ENCODE data around the gene FKBP15.

Gene FKBP15

DNA sequence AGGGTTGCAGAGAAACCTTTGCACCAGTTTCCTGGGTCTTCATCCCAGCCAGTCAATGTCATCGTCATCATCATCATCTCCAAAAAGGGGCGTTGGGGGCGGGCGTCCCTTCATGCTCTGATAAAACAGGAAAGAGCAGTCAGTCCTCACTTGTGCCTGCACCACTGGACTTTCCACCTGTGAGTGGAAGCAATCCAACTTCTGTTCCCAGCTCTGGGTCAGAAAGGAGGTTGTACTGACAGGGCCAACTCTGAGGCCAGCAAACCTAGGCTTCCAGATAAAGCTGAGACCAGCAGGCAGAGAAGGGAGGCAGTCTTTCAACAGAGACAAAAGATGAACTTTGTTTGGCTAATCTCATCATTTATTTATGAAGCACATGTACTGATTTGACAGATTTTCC is 55.0 kb downstream of the FKBP15 start:
- Histone ChIP-seq H3K4me1 (ENCODE audit: control insufficient read depth, insufficient read depth, low read length, poor library complexity, severe bottlenecking) (no peaks in the 10 kb centered on the region), H3K4me3 (ENCODE audit: insufficient read depth, low read depth, low read length, poor library complexity, severe bottlenecking) (no peak overlapping the region), H3K36me3 (ENCODE audit: control insufficient read depth, insufficient read depth, low read length) (peaks cover 80% of the 10 kb centered on the region), H3K9me3 (ENCODE audit: control insufficient read depth, low read length) (no peaks in the 10 kb centered on the region), H3K27ac (ENCODE audit: insufficient read depth, low read length, poor library complexity, severe bottlenecking) (no peak overlapping the region), H3K27me3 (replicated peaks; ENCODE audit: control insufficient read depth, insufficient read depth, low read length, poor library complexity, severe bottlenecking) (no peaks in the 10 kb centered on the region)
- DNase-seq = no peak

- Histone ChIP-seq H3K27ac (ENCODE audit: insufficient read depth, low read length, poor library complexity, severe bottlenecking) (no peak overlapping the region), H3K4me3 (ENCODE audit: insufficient read depth, low read depth, low read length, poor library complexity, severe bottlenecking) (no peak overlapping the region), H3K27me3 (replicated peaks; ENCODE audit: control insufficient read depth, insufficient read depth, low read length, poor library complexity, severe bottlenecking) (no peaks in the 10 kb centered on the region), H3K4me1 (ENCODE audit: control insufficient read depth, insufficient read depth, low read length, poor library complexity, severe bottlenecking) (no peaks in the 10 kb centered on the region), H3K9me3 (ENCODE audit: control insufficient read depth, low read length) (no peaks in the 10 kb centered on the region), H3K36me3 (ENCODE audit: control insufficient read depth, insufficient read depth, low read length) (peaks cover 68% of the 10 kb centered on the region)
- no peak for DNase-seq
Measured at GRCh38 chr9:113164536-113165300, 56.4 kb downstream of the FKBP15 start.

DNA sequence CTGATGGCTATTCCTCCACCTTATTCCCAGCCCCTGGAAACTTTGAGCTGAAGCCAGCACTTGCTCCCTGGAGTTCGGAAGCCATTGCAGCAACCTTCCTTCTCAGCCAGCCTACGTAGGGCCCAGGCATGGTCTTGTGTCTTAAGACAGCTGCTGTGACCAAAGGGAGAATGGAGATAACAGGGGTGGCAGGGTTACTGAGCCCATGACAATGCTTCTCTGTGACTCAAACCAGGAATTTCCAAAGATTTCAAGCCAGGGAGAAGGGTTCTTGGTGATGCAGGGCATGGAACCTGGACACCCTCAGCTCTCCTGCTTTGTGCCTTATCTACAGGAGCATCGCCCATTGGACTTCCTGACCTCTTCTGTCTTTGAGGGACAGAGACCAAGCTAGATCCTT is 58.1 kb downstream of the FKBP15 start:
- H3K27me3 ChIP-seq (replicated peaks; ENCODE audit: control insufficient read depth, insufficient read depth, low read length, poor library complexity, severe bottlenecking) = no peaks in the 10 kb centered on the region
- H3K36me3 ChIP-seq (ENCODE audit: control insufficient read depth, insufficient read depth, low read length) = peaks cover 55% of the 10 kb centered on the region
- H3K27ac ChIP-seq (ENCODE audit: insufficient read depth, low read length, poor library complexity, severe bottlenecking) = no peak overlapping the region
- no peak overlapping the region for H3K4me3 ChIP-seq (ENCODE audit: insufficient read depth, low read depth, low read length, poor library complexity, severe bottlenecking)
- no peaks in the 10 kb centered on the region for H3K4me1 ChIP-seq (ENCODE audit: control insufficient read depth, insufficient read depth, low read length, poor library complexity, severe bottlenecking)
- H3K9me3 ChIP-seq (ENCODE audit: control insufficient read depth, low read length) = no peaks in the 10 kb centered on the region
- no peak for DNase-seq

- Histone ChIP-seq H3K36me3 (ENCODE audit: control insufficient read depth, insufficient read depth, low read length) (peaks cover 32% of the 10 kb centered on the region), H3K4me1 (ENCODE audit: control insufficient read depth, insufficient read depth, low read length, poor library complexity, severe bottlenecking) (peaks cover 6% of the 10 kb centered on the region), H3K4me3 (ENCODE audit: insufficient read depth, low read depth, low read length, poor library complexity, severe bottlenecking) (no peak overlapping the region), H3K9me3 (ENCODE audit: control insufficient read depth, low read length) (no peaks in the 10 kb centered on the region), H3K27me3 (replicated peaks; ENCODE audit: control insufficient read depth, insufficient read depth, low read length, poor library complexity, severe bottlenecking) (no peaks in the 10 kb centered on the region), H3K27ac (ENCODE audit: insufficient read depth, low read length, poor library complexity, severe bottlenecking) (no peak overlapping the region)
- DNase-seq = no peak
Measured at GRCh38 chr9:113160571-113160970, 60.5 kb downstream of the FKBP15 start.

DNA sequence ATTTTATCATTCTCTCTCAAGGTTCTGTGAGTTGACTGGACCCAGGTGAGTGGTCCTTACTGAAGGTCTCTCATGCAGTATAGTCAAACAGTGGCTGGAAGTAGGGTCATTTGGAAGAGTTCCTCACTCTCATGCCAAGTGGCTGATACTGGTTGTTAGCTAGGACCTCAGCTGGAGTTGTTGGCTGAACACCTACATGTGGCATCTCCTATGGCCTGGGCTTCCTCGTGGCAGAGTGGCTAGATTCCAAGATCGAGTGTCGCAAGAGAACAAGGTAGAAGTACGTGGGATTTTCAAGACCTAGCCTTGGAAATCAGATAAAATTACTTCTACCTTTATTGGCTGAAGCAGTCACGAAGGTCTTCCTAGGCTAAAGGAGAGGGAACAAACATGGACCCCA is 62.6 kb downstream of the FKBP15 start:
- Histone ChIP-seq H3K36me3 (ENCODE audit: control insufficient read depth, insufficient read depth, low read length) (peaks cover 16% of the 10 kb centered on the region), H3K27me3 (replicated peaks; ENCODE audit: control insufficient read depth, insufficient read depth, low read length, poor library complexity, severe bottlenecking) (no peaks in the 10 kb centered on the region), H3K27ac (ENCODE audit: insufficient read depth, low read length, poor library complexity, severe bottlenecking) (no peak overlapping the region), H3K4me3 (ENCODE audit: insufficient read depth, low read depth, low read length, poor library complexity, severe bottlenecking) (no peak overlapping the region), H3K4me1 (ENCODE audit: control insufficient read depth, insufficient read depth, low read length, poor library complexity, severe bottlenecking) (peaks cover 9% of the 10 kb centered on the region), H3K9me3 (ENCODE audit: control insufficient read depth, low read length) (no peaks in the 10 kb centered on the region)
- no peak for DNase-seq

GRCh38 chr9:113156880-113157279 is 64.2 kb downstream of the FKBP15 start:
- H3K4me1 ChIP-seq (ENCODE audit: control insufficient read depth, insufficient read depth, low read length, poor library complexity, severe bottlenecking) = peaks cover 12% of the 10 kb centered on the region
- no peaks in the 10 kb centered on the region for H3K9me3 ChIP-seq (ENCODE audit: control insufficient read depth, low read length)
- no peak for DNase-seq
- no peak overlapping the region for H3K27ac ChIP-seq (ENCODE audit: insufficient read depth, low read length, poor library complexity, severe bottlenecking)
- H3K4me3 ChIP-seq (ENCODE audit: insufficient read depth, low read depth, low read length, poor library complexity, severe bottlenecking) = no peak overlapping the region
- H3K27me3 ChIP-seq (replicated peaks; ENCODE audit: control insufficient read depth, insufficient read depth, low read length, poor library complexity, severe bottlenecking) = no peaks in the 10 kb centered on the region
- H3K36me3 ChIP-seq (ENCODE audit: control insufficient read depth, insufficient read depth, low read length) = peaks cover 9% of the 10 kb centered on the region

DNA sequence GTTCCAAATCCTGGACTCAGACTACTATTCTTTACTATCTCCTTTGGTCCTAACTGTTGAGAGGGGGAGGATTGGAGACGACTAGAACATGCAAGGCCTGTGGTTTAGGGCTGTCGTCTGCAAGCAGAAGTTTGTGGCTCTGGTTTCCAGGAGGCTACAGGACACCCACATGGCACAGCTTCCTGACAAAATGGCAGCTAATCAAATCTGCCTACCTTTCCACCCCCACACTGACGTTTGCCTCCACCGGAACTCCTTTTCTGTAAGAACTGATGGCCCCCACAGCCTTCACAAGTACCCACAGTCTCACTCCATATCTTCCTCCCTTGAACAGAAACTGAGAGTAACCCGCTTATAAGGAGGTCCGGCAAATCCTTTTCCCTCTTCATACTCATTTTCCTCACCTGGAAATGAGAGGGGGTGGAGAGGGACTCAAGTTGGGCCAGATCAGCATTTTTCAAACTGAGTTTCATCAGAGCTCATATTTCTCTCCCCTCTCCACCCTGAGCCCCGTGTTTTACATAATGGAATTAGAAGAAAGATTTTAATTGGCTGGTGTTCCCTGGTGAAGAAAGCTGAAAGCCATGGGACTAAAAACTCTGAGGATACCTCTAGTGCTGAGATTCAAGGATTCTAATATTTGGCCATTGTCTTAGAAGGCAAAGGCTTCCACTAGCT is 65.0 kb downstream of the FKBP15 start:
- Histone ChIP-seq H3K27me3 (replicated peaks; ENCODE audit: control insufficient read depth, insufficient read depth, low read length, poor library complexity, severe bottlenecking) (no peaks in the 10 kb centered on the region), H3K9me3 (ENCODE audit: control insufficient read depth, low read length) (no peaks in the 10 kb centered on the region), H3K4me3 (ENCODE audit: insufficient read depth, low read depth, low read length, poor library complexity, severe bottlenecking) (no peak overlapping the region), H3K4me1 (ENCODE audit: control insufficient read depth, insufficient read depth, low read length, poor library complexity, severe bottlenecking) (peaks cover 12% of the 10 kb centered on the region), H3K36me3 (ENCODE audit: control insufficient read depth, insufficient read depth, low read length) (peaks cover 5% of the 10 kb centered on the region), H3K27ac (ENCODE audit: insufficient read depth, low read length, poor library complexity, severe bottlenecking) (no peak overlapping the region)
- DNase-seq = peak in 1 of 3 donors; percentile 12

GRCh38 chr9:113154946-113155345 is 66.1 kb downstream of the FKBP15 start:
- Histone ChIP-seq H3K27ac (ENCODE audit: insufficient read depth, low read length, poor library complexity, severe bottlenecking) (no peak overlapping the region), H3K27me3 (replicated peaks; ENCODE audit: control insufficient read depth, insufficient read depth, low read length, poor library complexity, severe bottlenecking) (no peaks in the 10 kb centered on the region), H3K9me3 (ENCODE audit: control insufficient read depth, low read length) (no peaks in the 10 kb centered on the region), H3K4me1 (ENCODE audit: control insufficient read depth, insufficient read depth, low read length, poor library complexity, severe bottlenecking) (peaks cover 12% of the 10 kb centered on the region), H3K4me3 (ENCODE audit: insufficient read depth, low read depth, low read length, poor library complexity, severe bottlenecking) (no peak overlapping the region), H3K36me3 (ENCODE audit: control insufficient read depth, insufficient read depth, low read length) (peaks cover 4% of the 10 kb centered on the region)
- no peak for DNase-seq

GRCh38 chr9:113154471-113154870 is 66.6 kb downstream of the FKBP15 start:
- H3K27me3 ChIP-seq (replicated peaks; ENCODE audit: control insufficient read depth, insufficient read depth, low read length, poor library complexity, severe bottlenecking) = no peaks in the 10 kb centered on the region
- no peak overlapping the region for H3K27ac ChIP-seq (ENCODE audit: insufficient read depth, low read length, poor library complexity, severe bottlenecking)
- peaks cover 4% of the 10 kb centered on the region for H3K36me3 ChIP-seq (ENCODE audit: control insufficient read depth, insufficient read depth, low read length)
- peaks cover 12% of the 10 kb centered on the region for H3K4me1 ChIP-seq (ENCODE audit: control insufficient read depth, insufficient read depth, low read length, poor library complexity, severe bottlenecking)
- H3K9me3 ChIP-seq (ENCODE audit: control insufficient read depth, low read length) = no peaks in the 10 kb centered on the region
- DNase-seq = no peak
- no peak overlapping the region for H3K4me3 ChIP-seq (ENCODE audit: insufficient read depth, low read depth, low read length, poor library complexity, severe bottlenecking)

DNA sequence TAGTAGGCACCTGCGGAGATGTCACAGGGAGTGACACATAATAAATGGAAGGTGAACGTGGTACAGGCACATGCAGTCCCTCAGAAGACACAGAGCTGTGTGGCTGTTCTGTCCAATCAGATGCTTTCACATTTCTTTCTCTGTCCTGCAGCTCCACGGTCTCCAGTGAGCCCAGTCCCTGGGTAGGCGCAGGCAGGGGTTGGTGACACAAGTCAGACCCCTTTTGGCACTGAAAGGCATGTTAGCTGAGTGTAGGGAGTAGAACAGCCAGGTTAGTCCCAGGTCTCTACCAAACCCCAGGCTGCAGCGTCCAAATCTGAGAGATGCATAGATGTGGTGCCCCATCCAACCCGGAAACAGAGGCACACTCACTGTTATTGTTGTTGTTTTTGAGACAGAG is 67.5 kb downstream of the FKBP15 start:
- DNase-seq = no peak
- H3K36me3 ChIP-seq (ENCODE audit: control insufficient read depth, insufficient read depth, low read length) = peaks cover 2% of the 10 kb centered on the region
- H3K9me3 ChIP-seq (ENCODE audit: control insufficient read depth, low read length) = no peaks in the 10 kb centered on the region
- H3K27ac ChIP-seq (ENCODE audit: insufficient read depth, low read length, poor library complexity, severe bottlenecking) = no peak overlapping the region
- peaks cover 12% of the 10 kb centered on the region for H3K4me1 ChIP-seq (ENCODE audit: control insufficient read depth, insufficient read depth, low read length, poor library complexity, severe bottlenecking)
- no peaks in the 10 kb centered on the region for H3K27me3 ChIP-seq (replicated peaks; ENCODE audit: control insufficient read depth, insufficient read depth, low read length, poor library complexity, severe bottlenecking)
- H3K4me3 ChIP-seq (ENCODE audit: insufficient read depth, low read depth, low read length, poor library complexity, severe bottlenecking) = no peak overlapping the region

Data from effector memory CD4-positive, alpha-beta T cell (primary cell).